B cell (primary cell): Measurements from ENCODE around the gene KIF4A. TPM values are rescaled to one million over a fixed set of nuclear protein-coding genes. Genes with fewer than 3 reads are reported as not detected.

ENCODE experiments used
- ATAC-seq: fragments of 200-7000 bp; cut with Tn5 transposase; one replicate; pipeline ENCODE4 v1.10.0; 2021; ENCODE audit warnings: low read depth, mild to moderate bottlenecking, moderate number of reproducible peaks, moderate library complexity
- CTCF ChIA-PET: fragments of 350-600 bp; sonication (Branson Sonifier 250); formaldehyde crosslinking; loops from one replicate; lab custom pipeline; 2021; ENCODE audit warnings: antibody characterized with exemption, inconsistent platforms; lab: Charles Lee
- POLR2A ChIA-PET: fragments of 350-600 bp; sonication (Branson Sonifier 250); formaldehyde crosslinking; loops from one replicate; lab custom pipeline; 2021; ENCODE audit warnings: antibody characterized with exemption; lab: Charles Lee
- DNase-seq: peaks from one replicate; pipeline ENCODE4 v3.0.0; 2013
- H2AFZ ChIP-seq: 2 replicates; pipeline ENCODE4 v1.6.1; 2012; ENCODE audit warnings: mild to moderate bottlenecking, low read depth, low read length; ENCODE audit not compliant: insufficient read depth, poor library complexity, severe bottlenecking
- H3K27ac ChIP-seq, 2 donors: 1 replicate in 1 of 2; 2 replicates in 1 of 2; pipeline ENCODE4 v1.5.1; 2012 to 2013; ENCODE audit warnings: low read length in 2 of 2, mild to moderate bottlenecking in 2 of 2, moderate library complexity in 1 of 2
- H3K27me3 ChIP-seq, 4 experiments: fragments of 200-600 bp in 1 of 4; sonication (generic) in 1 of 4; replicated peaks in 1 of 4; 1 replicate in 2 of 4; 2 replicates in 2 of 4; pipeline versions ENCODE4 v1.6.1 to v1.7.0; 2013 to 2016; ENCODE audit warnings: low read length in 3 of 4, mild to moderate bottlenecking in 2 of 4, mixed read lengths in 1 of 4, moderate library complexity in 1 of 4; ENCODE audit not compliant: insufficient read depth in 4 of 4, control insufficient read depth in 3 of 4; ENCODE audit errors: control extremely low read depth in 1 of 4
- H3K36me3 ChIP-seq, 2 experiments: replicated peaks in 1 of 2; 1 replicate in 1 of 2; 2 replicates in 1 of 2; pipeline versions ENCODE4 v1.6.1 to v1.7.1; 2013; ENCODE audit warnings: low read length in 1 of 2; ENCODE audit not compliant: insufficient read depth in 2 of 2, control insufficient read depth in 1 of 2; ENCODE audit errors: control extremely low read depth in 1 of 2, extremely low read depth in 1 of 2
- H3K4me1 ChIP-seq, 2 donors: fragments of 200-600 bp in 1 of 2; sonication (generic) in 1 of 2; 1 replicate in 1 of 2; 2 replicates in 1 of 2; pipeline versions ENCODE4 v1.5.1 to v1.6.1; 2013 to 2017; ENCODE audit warnings: low read length in 2 of 2; ENCODE audit not compliant: control insufficient read depth in 2 of 2, insufficient read depth in 2 of 2
- H3K4me2 ChIP-seq: replicated peaks from 2 replicates; pipeline ENCODE3; 2012; ENCODE audit warnings: mild to moderate bottlenecking, low read depth, low read length; ENCODE audit not compliant: poor library complexity, severe bottlenecking
- H3K4me3 ChIP-seq, 5 experiments: fragments of 200-600 bp in 1 of 5; sonication (generic) in 1 of 5; 1 replicate in 3 of 5; 2 replicates in 2 of 5; pipeline versions ENCODE4 v1.5.1 to v1.7.0; 2011 to 2016; ENCODE audit warnings: low read length in 4 of 5, mild to moderate bottlenecking in 4 of 5, low read depth in 2 of 5, control low read depth in 1 of 5, moderate library complexity in 1 of 5; ENCODE audit not compliant: insufficient read depth in 1 of 5; ENCODE audit errors: control extremely low read depth in 1 of 5, extremely low read depth in 1 of 5
- H3K79me2 ChIP-seq: fragments of 200-600 bp; sonication (generic); one replicate; pipeline ENCODE4 v1.6.0; 2016; ENCODE audit warnings: low read length; ENCODE audit not compliant: control insufficient read depth, insufficient read depth
- H3K9ac ChIP-seq: fragments of 200-600 bp; sonication (generic); 2 replicates; pipeline ENCODE4 v1.6.1; 2017; ENCODE audit warnings: mild to moderate bottlenecking, low read length, moderate library complexity
- H3K9me3 ChIP-seq, 3 donors: one replicate each; pipeline versions ENCODE4 v1.6.1 to v1.7.1; 2013; ENCODE audit warnings: low read length in 2 of 3; ENCODE audit not compliant: control insufficient read depth in 2 of 3, insufficient read depth in 1 of 3; ENCODE audit errors: control extremely low read depth in 1 of 3
- H4K20me1 ChIP-seq: 2 replicates; pipeline ENCODE4 v1.6.0; 2012; ENCODE audit warnings: mild to moderate bottlenecking, low read length; ENCODE audit not compliant: insufficient read depth, control insufficient read depth, poor library complexity, severe bottlenecking
- H3K27ac Mint-ChIP-seq: one replicate; pipeline ENCODE4 v1.8.0; 2021; ENCODE audit warnings: mixed read lengths
- H3K27me3 Mint-ChIP-seq: one replicate; pipeline ENCODE4 v1.8.0; 2021; ENCODE audit warnings: mixed read lengths
- H3K4me1 Mint-ChIP-seq: one replicate; pipeline ENCODE4 v1.8.0; 2021; ENCODE audit warnings: mixed read lengths
- H3K4me3 Mint-ChIP-seq: one replicate; pipeline ENCODE4 v1.8.0; 2021; ENCODE audit warnings: mixed read lengths
- H3K9me3 Mint-ChIP-seq: one replicate; pipeline ENCODE4 v1.8.0; 2022; ENCODE audit warnings: mixed read lengths; ENCODE audit not compliant: insufficient read depth
- EZH2 ChIP-seq: IDR thresholded peaks from 2 replicates; pipeline ENCODE4 v1.6.1; 2012; ENCODE audit warnings: borderline replicate concordance, low read depth, mild to moderate bottlenecking, moderate library complexity, low read length; ENCODE audit not compliant: insufficient read depth, poor library complexity, severe bottlenecking
- WGBS: methylation state at CpG from one replicate; pipeline ENCODE4 v1.1.5; 2013; ENCODE audit warnings: missing lambda C conversion rate; ENCODE audit not compliant: insufficient coverage; 5-methylcytosine and 5-hydroxymethylcytosine counted together
- intact Hi-C: fragments of 100-400 bp; cut with micrococcal nuclease; formaldehyde crosslinking; loops from one replicate; pipeline ENCODE4 v1.10.0; 2022
- polyA minus RNA-seq: library from RNA; depleted of rRNA, polyadenylated mRNA; stranded (reverse); fragments of >200 nt; gene quantifications from 2 replicates; pipeline ENCODE4 v1.2.3, GENCODE V29; 2012
- polyA plus RNA-seq: library from polyadenylated mRNA; depleted of rRNA; stranded (reverse); fragments of >200 nt; gene quantifications from 2 replicates; pipeline ENCODE4 v1.2.3, GENCODE V29; 2012
- total RNA-seq, 2 donors: library from RNA; stranded (reverse); fragments of 120-200 nt in 1 of 2; gene quantifications; 1 replicate in 1 of 2; 2 replicates in 1 of 2; pipeline versions ENCODE4 v1.2.3 to v1.2.4, GENCODE V29; 2013 to 2022
- TF ChIP-seq, protein P1 (sequence below): fragments of 200-600 bp; IDR thresholded peaks from one replicate; pipeline ENCODE4 v1.8.0; 2022; ENCODE audit warnings: antibody characterized with exemption, mild to moderate bottlenecking

Gene KIF4A, protein sequence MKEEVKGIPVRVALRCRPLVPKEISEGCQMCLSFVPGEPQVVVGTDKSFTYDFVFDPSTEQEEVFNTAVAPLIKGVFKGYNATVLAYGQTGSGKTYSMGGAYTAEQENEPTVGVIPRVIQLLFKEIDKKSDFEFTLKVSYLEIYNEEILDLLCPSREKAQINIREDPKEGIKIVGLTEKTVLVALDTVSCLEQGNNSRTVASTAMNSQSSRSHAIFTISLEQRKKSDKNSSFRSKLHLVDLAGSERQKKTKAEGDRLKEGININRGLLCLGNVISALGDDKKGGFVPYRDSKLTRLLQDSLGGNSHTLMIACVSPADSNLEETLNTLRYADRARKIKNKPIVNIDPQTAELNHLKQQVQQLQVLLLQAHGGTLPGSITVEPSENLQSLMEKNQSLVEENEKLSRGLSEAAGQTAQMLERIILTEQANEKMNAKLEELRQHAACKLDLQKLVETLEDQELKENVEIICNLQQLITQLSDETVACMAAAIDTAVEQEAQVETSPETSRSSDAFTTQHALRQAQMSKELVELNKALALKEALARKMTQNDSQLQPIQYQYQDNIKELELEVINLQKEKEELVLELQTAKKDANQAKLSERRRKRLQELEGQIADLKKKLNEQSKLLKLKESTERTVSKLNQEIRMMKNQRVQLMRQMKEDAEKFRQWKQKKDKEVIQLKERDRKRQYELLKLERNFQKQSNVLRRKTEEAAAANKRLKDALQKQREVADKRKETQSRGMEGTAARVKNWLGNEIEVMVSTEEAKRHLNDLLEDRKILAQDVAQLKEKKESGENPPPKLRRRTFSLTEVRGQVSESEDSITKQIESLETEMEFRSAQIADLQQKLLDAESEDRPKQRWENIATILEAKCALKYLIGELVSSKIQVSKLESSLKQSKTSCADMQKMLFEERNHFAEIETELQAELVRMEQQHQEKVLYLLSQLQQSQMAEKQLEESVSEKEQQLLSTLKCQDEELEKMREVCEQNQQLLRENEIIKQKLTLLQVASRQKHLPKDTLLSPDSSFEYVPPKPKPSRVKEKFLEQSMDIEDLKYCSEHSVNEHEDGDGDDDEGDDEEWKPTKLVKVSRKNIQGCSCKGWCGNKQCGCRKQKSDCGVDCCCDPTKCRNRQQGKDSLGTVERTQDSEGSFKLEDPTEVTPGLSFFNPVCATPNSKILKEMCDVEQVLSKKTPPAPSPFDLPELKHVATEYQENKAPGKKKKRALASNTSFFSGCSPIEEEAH
- total RNA-seq (0.07 and 0.22 TPM in 2 replicates), polyA plus RNA-seq (0.06 TPM in 2 replicates), polyA minus RNA-seq (0.07 TPM in 1 of 2 replicates, not detected in the other)
- 0.40 TPM for total RNA-seq (2013)

DNA sequence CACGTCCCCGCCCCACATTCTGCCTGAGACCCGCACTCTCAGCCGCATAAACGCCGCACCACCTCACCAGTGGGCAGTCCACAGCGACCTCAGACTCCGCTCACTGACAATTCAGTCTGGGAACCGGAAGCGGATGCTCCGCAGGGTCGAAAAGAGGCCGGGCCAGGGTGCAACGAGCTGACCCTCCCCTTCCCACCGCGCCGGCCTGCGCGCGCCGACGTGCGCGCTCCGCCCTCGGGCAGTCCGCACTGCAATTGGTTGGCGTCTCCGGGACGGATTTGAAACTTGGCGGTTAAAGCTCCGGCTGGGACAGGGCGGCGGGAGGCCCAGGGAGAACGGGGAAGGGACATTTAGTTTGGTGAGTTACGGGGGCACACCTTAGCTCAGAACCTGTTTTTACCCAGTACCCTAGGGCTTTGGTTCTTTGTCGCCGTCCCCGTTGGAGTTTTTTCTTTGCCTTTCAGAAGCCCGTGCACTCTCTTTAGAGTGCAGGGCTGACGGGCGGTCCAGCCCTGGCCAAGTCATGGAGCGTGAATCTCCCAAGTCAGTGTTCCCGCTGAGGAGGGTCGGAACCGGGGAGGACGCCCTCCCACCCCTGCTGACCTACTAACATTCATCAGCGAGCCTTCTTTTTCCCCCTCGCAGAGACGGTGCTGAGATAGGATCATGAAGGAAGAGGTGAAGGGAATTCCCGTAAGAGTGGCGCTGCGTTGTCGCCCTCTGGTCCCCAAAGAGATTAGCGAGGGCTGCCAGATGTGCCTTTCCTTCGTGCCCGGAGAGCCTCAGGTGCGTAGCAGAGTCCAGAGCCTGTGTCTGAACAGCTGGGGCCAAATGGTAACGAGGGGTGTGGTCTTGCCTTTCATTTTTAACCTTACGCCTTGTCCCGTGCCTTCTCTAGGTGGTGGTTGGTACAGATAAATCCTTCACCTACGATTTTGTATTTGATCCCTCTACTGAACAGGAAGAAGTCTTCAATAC is at the start of gene KIF4A, which contains the start of gene PDZD11:
KIF4A (plus strand) TSS at position 312 of the 978 bp plus-strand sequence; CDS start at position 667, 355 bp downstream.
PDZD11 (minus strand) TSS at position 135 of the 978 bp plus-strand sequence. CDS start 586 bp downstream, outside the sequence.
- H4K20me1 ChIP-seq: no peaks in the 10 kb centered on the region
- peak; percentile 75 for DNase-seq
- peak within 1 kb of the TSS; percentile 45 to 75 (median 57) for H3K4me3 ChIP-seq
- 0% methylated on average over 28 of the region's 62 CpGs for WGBS
- intact Hi-C loops: loop anchor here (1.0 to 10.0 kb wide), 2 partner anchors 144 to 155 kb away; partner anchors contain the start of gene IGBP1
- ATAC-seq: peak; percentile 99
- no peaks in the 10 kb centered on the region for H3K79me2 ChIP-seq
- Mint-ChIP-seq H3K4me3 (peak within 1 kb of the TSS; percentile 89), H3K27ac (peak within 1 kb of the TSS; percentile 78), H3K27me3 (no peaks in the 10 kb centered on the region), H3K4me1 (peaks cover 20% of the 10 kb centered on the region), H3K9me3 (no peaks in the 10 kb centered on the region)
- no peaks in the 10 kb centered on the region for H3K27me3 ChIP-seq
- ChIA-PET CTCF (interaction anchor here (0.9 to 1.1 kb wide), 2 partner anchors 157 to 888 kb away, joined by 4 read pairs; partner anchors contain the start of gene IGBP1), POLR2A (interaction anchor here (0.6 kb wide), 1 partner anchor 183 kb away, joined by 12 read pairs; no protein-coding TSS in a partner anchor)
- H3K4me1 ChIP-seq: peaks cover 10 to 13% of the 10 kb centered on the region in 2 donors
- TF ChIP-seq, protein P1, sequence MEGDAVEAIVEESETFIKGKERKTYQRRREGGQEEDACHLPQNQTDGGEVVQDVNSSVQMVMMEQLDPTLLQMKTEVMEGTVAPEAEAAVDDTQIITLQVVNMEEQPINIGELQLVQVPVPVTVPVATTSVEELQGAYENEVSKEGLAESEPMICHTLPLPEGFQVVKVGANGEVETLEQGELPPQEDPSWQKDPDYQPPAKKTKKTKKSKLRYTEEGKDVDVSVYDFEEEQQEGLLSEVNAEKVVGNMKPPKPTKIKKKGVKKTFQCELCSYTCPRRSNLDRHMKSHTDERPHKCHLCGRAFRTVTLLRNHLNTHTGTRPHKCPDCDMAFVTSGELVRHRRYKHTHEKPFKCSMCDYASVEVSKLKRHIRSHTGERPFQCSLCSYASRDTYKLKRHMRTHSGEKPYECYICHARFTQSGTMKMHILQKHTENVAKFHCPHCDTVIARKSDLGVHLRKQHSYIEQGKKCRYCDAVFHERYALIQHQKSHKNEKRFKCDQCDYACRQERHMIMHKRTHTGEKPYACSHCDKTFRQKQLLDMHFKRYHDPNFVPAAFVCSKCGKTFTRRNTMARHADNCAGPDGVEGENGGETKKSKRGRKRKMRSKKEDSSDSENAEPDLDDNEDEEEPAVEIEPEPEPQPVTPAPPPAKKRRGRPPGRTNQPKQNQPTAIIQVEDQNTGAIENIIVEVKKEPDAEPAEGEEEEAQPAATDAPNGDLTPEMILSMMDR: no peak
- TF ChIP-seq EZH2: no peak
- H3K9me3 ChIP-seq: no peaks in the 10 kb centered on the region
- peak within 1 kb of the TSS; percentile 79 for H3K4me2 ChIP-seq
- H2AFZ ChIP-seq: peak within 1 kb of the TSS; percentile 77
- peak within 1 kb of the TSS; percentile 73 for H3K9ac ChIP-seq
- peaks cover 0 to 2% of the 10 kb centered on the region in 2 experiments for H3K36me3 ChIP-seq
- H3K27ac ChIP-seq: peak within 1 kb of the TSS; percentile 33 to 53
